NCI-H1930 (cell line): ENCODE measurements around the gene SUPT3H.
"Not testable (repeated sequence)": the region's sequence is repeated elsewhere in the genome, so short reads cannot be mapped to it uniquely, and the experiment has no call there.

Source experiments
- DNase-seq, 2 experiments: peaks; one replicate each; lab custom pipeline; 2025; lab: John Stamatoyannopoulos, UW

Gene SUPT3H

DNA sequence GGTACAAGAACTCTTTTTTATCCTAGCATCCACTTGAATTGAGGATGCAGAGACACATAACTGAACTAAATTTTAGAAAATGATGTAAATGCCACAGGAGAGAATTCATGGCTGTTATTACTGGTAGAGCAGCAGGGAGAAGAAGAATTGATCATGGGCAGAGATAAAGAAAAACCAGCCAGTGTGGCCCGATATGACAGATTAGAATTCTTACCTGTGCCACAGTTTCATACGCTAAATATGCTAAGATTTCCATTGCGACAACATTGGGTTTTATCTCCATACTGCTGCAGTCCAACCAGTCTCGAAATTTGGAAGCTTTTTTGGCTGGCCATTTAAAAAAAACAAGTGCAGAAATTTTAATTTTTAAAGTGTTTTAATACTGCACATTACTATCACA, 423.5 kb downstream of the SUPT3H start:
- no peak for DNase-seq

DNA sequence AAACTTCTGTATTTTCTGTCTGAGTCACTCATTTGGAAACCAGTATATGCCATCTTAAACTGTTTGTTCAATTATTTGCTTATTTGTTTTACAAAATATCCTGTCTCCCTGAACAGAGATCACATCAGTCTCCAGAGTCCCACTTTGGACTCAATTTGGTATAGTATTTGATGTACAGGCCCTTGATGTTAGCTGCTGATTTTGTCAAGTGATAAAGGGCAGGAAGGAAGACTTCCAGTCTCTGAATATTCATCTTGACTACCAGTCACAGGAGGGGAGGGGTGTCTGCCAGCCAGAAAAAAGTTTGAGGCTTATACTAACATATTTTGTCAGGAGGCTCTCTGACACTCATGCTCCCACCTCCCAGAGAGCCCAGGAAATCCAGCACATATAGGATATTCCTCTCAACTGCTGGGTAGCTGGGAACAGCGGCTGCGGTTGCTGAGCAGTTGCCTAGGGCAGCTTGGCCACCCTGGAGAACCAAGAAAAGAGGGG, 426.4 kb downstream of the SUPT3H start:
- no peak for DNase-seq

DNA sequence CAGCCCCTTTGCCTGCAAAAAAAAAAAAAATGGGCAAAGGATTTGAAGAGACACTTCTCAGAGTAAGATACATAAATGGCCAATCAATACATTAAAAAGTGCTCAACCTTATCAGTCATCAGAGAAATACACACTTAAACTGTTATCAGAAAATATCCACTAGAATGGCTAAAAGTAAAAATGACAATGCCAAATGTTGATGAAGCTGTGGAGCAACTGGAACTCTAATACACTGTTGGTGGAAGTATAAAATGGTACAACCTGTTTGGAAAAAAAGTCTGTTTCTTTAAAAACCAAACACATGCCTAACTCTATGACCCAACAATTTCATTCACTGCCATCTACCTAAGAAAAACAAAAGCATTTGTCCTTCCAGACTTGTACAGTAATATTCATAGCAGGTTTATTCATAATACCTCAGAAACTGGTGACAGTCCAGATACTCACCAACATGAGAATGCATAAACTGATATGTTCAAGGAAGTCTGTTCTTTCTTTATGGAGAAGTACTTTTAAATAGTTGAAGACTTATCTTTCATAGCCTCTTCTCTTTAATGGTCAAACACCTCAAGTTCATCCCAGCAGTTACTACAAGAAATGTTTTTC, 428.0 kb downstream of the SUPT3H start:
- DNase-seq: no peak

- no peak for DNase-seq
Observed at GRCh38 chr6:44943541-44943940, 434.2 kb downstream of the SUPT3H start.

DNA sequence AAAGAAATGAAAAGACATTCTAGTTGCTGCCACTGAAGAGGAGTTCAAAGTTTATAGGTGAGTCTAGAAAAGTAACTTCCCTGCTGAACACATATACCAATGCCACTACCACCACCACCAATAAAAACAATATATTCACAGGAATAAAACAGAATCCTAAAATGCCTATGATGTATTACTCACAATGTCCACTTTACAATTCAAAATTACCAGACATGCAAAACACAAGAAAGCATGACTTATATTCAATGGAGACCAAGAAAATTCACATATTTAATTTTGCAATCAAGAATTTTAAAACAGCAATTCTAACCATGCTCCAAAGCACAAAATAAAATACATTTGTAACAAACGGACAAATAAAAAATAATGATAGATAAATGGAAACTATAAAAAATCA, 434.9 kb downstream of the SUPT3H start:
- DNase-seq: no peak

DNA sequence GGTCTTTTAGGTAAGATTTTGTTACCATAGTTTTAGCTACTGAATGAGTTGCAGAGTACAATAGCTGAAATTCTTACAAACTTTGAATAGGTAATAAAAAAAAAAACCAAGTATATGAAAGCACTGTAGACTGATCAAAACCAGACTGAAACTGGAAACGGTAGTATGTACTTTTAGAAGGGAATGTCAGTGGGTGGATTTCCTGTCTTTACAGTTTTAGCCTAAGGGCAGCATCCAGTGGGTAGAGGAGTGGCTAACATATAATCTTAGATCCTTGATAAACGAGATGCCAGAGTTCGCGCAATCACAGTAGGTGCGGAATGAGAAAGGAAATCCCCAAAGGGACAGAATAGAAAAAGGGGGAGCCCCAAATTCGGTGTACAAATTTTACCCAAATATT, 435.5 kb downstream of the SUPT3H start:
- DNase-seq: no peak

- no peak for DNase-seq
Observed at GRCh38 chr6:44940367-44940766, 437.4 kb downstream of the SUPT3H start.

DNA sequence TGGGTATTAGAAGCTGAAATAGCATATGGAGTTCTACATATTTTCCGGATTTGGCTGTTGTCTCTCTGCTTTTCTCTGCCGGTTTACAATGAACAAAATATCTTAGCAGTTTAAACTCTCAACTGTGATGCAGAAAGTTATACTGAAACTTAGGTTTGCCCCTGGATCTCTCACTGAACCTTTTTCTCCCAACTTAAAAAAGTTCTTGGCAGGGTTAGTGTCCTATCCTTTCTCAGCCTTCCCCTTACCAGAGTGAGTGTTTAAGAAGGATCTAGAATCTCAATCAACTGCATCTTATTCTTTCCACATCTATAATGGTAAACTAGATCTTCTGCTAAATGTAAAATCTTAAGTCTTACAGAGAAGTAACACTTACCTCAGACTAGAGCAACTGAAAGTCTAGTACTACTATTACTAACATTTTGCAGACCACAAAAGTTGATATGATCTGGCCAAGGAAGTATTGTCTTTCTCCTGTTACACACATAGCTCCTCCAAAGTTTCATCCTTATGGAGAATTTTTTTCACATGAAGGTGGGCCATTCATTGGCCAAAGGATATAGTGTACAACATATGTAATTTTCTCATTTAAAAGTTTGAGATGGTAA, 441.9 kb downstream of the SUPT3H start:
- no peak for DNase-seq

DNA sequence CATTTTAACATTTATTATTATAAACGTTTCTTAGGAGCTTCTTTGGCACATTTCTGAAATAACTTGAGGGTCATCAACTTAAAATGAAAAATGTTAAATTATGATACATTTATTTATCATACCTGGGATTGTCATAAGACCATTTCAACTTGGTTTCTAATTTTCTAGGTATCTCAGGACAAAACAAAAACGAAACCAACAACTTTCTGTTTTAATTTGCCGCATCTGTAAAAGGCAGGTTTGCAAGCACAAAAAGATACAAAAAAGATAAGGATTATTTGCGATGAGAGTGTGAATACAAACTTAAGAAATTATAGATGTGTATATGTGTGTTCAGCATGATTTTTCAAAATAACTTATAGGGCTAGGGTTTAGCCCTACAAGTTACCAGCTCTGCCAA, 444.6 kb downstream of the SUPT3H start:
- DNase-seq: no peak

DNA sequence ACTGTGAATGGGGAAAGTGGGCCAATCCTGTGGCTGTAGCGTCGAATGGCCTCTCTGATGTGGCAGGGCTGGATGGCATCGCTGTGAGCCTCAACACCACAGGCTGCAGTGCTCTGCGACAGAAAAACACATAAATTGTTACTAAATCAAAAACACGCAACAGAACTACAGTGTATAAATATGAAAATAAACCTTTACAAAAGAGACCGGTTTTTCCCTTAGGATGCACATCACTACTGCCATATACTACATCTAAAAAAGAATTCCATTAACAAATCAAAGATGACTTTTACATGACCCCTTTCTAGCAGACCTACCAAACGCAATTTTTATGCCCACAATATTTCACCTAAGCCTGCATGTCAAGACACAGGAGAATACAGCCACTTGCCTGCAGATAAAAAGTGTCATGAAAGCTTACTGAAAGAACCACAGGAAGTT, 445.1 kb downstream of the SUPT3H start:
- DNase-seq: no peak

GRCh38 chr6:44931385-44931784, 446.3 kb downstream of the SUPT3H start:
- no peak for DNase-seq

DNA sequence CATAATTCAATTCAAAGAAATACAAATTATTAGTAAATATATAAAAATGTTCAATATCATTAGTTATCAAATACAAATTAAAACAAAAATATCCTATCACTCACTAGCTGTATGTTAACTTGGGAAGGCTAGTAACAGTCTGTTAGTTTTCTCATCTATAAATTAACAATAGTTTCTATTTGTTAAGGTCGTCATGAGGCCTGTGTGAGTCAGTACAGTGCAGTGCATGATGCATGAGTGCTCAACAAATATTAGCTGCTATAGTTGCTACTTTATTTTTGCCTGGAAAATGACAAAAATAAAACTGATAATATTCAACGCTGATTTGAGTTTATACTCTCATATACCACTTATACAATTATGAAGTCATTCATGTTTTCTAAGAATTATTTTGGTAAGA, 451.2 kb downstream of the SUPT3H start:
- no peak for DNase-seq

GRCh38 chr6:44925100-44925739, 452.5 kb downstream of the SUPT3H start:
- peak; percentile 11 to 12 for DNase-seq

DNA sequence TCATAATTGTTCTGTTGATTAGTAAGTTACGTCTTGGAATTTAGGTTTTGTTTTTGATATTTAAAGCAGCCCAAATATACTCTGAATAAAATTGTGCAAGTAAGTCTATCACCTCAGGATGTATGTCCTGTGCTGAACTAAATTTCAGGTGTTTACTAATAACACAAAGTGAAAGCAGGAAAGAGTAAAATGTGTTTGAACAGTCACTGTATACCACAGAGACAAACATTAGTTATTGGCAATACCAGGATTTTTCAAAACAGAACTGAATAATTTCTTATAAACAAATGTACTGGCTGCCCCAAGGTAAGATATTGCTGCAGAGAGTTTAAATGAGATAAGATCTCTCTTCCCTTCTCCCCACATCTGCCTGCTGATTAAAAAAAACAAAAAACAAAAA, 454.3 kb downstream of the SUPT3H start:
- DNase-seq: no peak

- no peak for DNase-seq
Observed at GRCh38 chr6:44921798-44922197, 455.9 kb downstream of the SUPT3H start.

DNA sequence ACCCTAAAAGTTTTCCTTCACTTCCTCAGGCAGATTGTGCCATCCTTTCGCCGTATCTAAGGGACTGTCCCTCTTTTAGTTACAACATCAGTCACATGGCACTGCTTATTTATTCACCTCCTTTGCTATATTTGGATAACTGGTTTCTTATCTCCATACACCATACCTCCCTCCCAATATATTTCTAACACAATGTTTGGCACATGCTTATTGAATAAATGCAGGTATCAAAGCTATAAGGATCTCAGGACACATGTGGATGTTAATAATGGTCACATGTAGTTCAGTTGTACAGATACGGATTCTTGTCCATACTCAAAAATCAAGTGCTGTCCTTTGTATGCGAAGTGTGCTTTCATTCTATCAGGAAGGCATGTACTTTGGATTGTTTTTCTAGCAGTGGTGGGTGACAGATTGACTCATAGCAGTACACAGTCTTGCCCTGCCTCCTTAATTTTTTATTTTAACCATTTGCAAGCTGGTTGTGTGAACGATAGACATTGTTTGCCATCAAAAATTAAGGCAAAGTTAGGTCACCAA, 456.7 kb downstream of the SUPT3H start:
- DNase-seq: no peak

- DNase-seq: no peak
Observed at GRCh38 chr6:44918671-44919296, 458.9 kb downstream of the SUPT3H start.

DNA sequence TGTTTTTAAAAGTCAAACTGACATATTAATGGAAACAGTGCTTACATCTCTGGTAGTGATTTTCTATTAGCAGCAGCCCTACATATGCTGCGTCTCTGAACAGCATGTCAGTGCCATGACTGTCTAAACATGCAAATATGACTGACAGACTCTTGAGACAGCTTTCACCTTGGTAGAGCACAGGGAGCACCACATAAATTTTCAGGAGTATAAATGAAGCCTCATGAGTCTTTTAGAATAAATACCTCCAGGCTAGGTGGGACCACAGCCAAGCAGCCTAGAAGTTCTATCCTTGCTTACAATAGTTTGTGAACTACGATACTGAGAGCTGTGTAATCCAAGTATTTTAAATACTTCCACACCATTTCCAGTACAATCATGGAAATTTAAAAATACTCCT, 460.3 kb downstream of the SUPT3H start:
- DNase-seq: no peak

DNA sequence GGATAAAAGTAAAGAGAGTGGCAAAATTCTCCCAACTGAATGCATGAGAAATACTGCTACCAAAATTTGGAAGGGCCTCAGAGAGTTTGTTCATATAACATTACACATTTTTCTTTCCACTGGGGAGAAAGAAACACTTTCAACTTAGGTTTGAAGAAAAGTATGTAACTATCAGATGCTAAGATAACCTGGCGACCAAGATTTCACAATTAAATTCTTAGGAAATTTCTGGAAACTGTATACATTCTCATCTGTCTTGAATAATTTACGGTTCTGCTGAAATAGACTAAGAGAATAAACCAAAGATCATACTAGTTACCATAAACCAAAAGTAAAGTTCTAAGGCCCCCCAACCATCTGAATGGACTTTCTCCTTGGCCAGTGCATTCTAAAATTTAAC, 462.6 kb downstream of the SUPT3H start:
- DNase-seq: no peak

DNA sequence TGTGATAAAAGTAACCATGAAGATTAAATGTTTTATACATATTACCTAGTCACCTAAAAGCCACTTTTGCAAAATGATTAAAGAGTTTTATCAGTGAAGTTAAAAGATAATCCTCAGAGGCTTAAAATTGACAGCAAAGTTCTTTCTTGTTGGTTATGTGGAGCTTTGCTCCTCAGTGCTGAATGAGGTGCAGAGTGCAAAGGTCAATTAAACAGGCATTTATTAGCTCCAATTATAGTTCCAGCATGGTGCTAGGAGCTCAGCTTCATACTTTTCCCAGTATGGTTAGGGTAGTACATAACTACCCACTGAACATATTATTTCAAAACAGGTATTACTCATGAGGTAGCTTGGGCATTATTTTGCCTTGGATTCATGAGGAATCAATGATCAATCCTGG, 463.6 kb downstream of the SUPT3H start:
- DNase-seq: no peak

GRCh38 chr6:44906761-44907160, 471.0 kb downstream of the SUPT3H start:
- no peak for DNase-seq

- not testable (repeated sequence) for DNase-seq
Observed at GRCh38 chr6:44900358-44900757, 477.4 kb downstream of the SUPT3H start.
